H1 (cell line): Measurements from ENCODE around the gene ZBTB44. TPM values are rescaled to one million over a fixed set of nuclear protein-coding genes. Genes with fewer than 3 reads are reported as not detected.

Experiments
- CTCF ChIA-PET: fragments of 300-600 bp; sonication (Branson Sonifier 250); formaldehyde crosslinking; loops from one replicate; lab custom pipeline; 2021; ENCODE audit not compliant: partially characterized antibody; lab: Charles Lee
- POLR2A ChIA-PET: fragments of 300-600 bp; sonication (Branson Sonifier 250); formaldehyde crosslinking; loops from one replicate; lab custom pipeline; 2021; ENCODE audit warnings: inconsistent platforms; ENCODE audit not compliant: partially characterized antibody; lab: Charles Lee
- DNase-seq, 2 experiments: peaks; one replicate each; pipeline versions ENCODE4 v3.0.0 to v3.0.0-alpha.2; 2010 to 2022; ENCODE audit warnings: low spot score in 2 of 2, low read depth in 1 of 2, mixed read lengths in 1 of 2
- FAIRE-seq: peaks from 2 replicates; lab custom pipeline; 2011; peaks lifted over from hg19 to GRCh38; lab: Jason Lieb, UNC
- H2AFZ ChIP-seq: 2 replicates; pipeline ENCODE4 v1.8.1; 2012; ENCODE audit warnings: low read length, inconsistent platforms
- H2AK5ac ChIP-seq: 2 replicates; pipeline ENCODE4 v1.6.1; 2013; ENCODE audit warnings: low read depth, low read length
- H2BK120ac ChIP-seq: replicated peaks from 2 replicates; pipeline ENCODE3; 2013; ENCODE audit warnings: low read depth, low read length, inconsistent platforms
- H2BK12ac ChIP-seq: 2 replicates; pipeline ENCODE4 v1.6.1; 2013; ENCODE audit warnings: low read depth, low read length
- H2BK15ac ChIP-seq: 2 replicates; pipeline ENCODE4 v1.6.1; 2013; ENCODE audit warnings: low read length
- H2BK20ac ChIP-seq: 2 replicates; pipeline ENCODE4 v1.6.1; 2013; ENCODE audit warnings: low read length
- H2BK5ac ChIP-seq: 2 replicates; pipeline ENCODE4 v1.6.1; 2013; ENCODE audit warnings: low read depth, low read length
- H3K14ac ChIP-seq: 2 replicates; pipeline ENCODE4 v1.6.1; 2013; ENCODE audit warnings: inconsistent platforms; ENCODE audit not compliant: insufficient read length
- H3K18ac ChIP-seq: 2 replicates; pipeline ENCODE4 v1.6.1; 2013; ENCODE audit warnings: low read length; ENCODE audit errors: extremely low read depth
- H3K23ac ChIP-seq: 2 replicates; pipeline ENCODE4 v1.6.1; 2013; ENCODE audit warnings: inconsistent platforms; ENCODE audit not compliant: insufficient read length
- H3K23me2 ChIP-seq: 2 replicates; pipeline ENCODE4 v1.6.1; 2013; ENCODE audit warnings: low read depth, low read length
- H3K27ac ChIP-seq: 2 replicates; pipeline ENCODE4 v1.6.1; 2011; ENCODE audit warnings: low read depth, low read length, inconsistent platforms
- H3K27me3 ChIP-seq, 4 experiments: replicated peaks in 1 of 4; 1 replicate in 1 of 4; 2 replicates in 3 of 4; pipeline versions ENCODE4 v1.6.1 to v1.8.1; 2011 to 2013; ENCODE audit warnings: low read length in 3 of 4, mild to moderate bottlenecking in 3 of 4, inconsistent platforms in 2 of 4, mixed read lengths in 2 of 4, moderate library complexity in 1 of 4; ENCODE audit not compliant: control insufficient read depth in 3 of 4, insufficient read depth in 3 of 4; ENCODE audit errors: extremely low read depth in 1 of 4
- H3K36me3 ChIP-seq, 4 experiments: 2 replicates each; pipeline versions ENCODE4 v1.6.1 to v1.8.1; 2011 to 2013; ENCODE audit warnings: mild to moderate bottlenecking in 4 of 4, low read length in 3 of 4, moderate library complexity in 2 of 4, control low read depth in 1 of 4, inconsistent platforms in 1 of 4; ENCODE audit not compliant: insufficient read depth in 4 of 4, control insufficient read depth in 2 of 4
- H3K4ac ChIP-seq: replicated peaks from 2 replicates; pipeline ENCODE3; 2013; ENCODE audit warnings: low read length, low read depth, mixed read lengths, inconsistent platforms; ENCODE audit not compliant: insufficient read length
- H3K4me1 ChIP-seq, 4 experiments: replicated peaks in 1 of 4; 1 replicate in 1 of 4; 2 replicates in 3 of 4; pipeline versions ENCODE4 v1.6.1 to v1.8.1; 2011 to 2013; ENCODE audit warnings: low read length in 3 of 4, inconsistent platforms in 2 of 4, mixed read lengths in 1 of 4; ENCODE audit not compliant: insufficient read depth in 4 of 4, control insufficient read depth in 3 of 4
- H3K4me2 ChIP-seq, 2 experiments: 2 replicates each; pipeline versions ENCODE4 v1.6.1 to v1.8.1; 2011 to 2013; ENCODE audit warnings: low read depth in 2 of 2, low read length in 2 of 2, control low read depth in 1 of 2, inconsistent platforms in 1 of 2, mild to moderate bottlenecking in 1 of 2; ENCODE audit not compliant: insufficient read depth in 1 of 2
- H3K4me3 ChIP-seq, 4 experiments: fragments of 200-600, 300-600 bp in 1 of 4; sonication (generic), shearing (Covaris generic), sonication (Bioruptor Twin) in 1 of 4; 2 replicates each; pipeline versions ENCODE4 v1.5.1 to v1.8.1; 2011 to 2016; ENCODE audit warnings: low read length in 4 of 4, low read depth in 3 of 4, control low read depth in 2 of 4, inconsistent platforms in 2 of 4, mild to moderate bottlenecking in 2 of 4, mixed read lengths in 1 of 4, moderate library complexity in 1 of 4; ENCODE audit not compliant: insufficient read depth in 2 of 4; ENCODE audit errors: extremely low read depth in 1 of 4
- H3K56ac ChIP-seq: replicated peaks from 2 replicates; pipeline ENCODE3; 2013; ENCODE audit warnings: low read depth, mild to moderate bottlenecking, mixed read lengths, low read length, inconsistent platforms; ENCODE audit not compliant: insufficient read length
- H3K79me1 ChIP-seq: 2 replicates; pipeline ENCODE4 v1.6.1; 2013; ENCODE audit warnings: low read depth, low read length, control low read depth
- H3K79me2 ChIP-seq, 2 experiments: 2 replicates each; pipeline versions ENCODE4 v1.6.1 to v1.8.1; 2012 to 2013; ENCODE audit warnings: low read length in 2 of 2, mild to moderate bottlenecking in 2 of 2, inconsistent platforms in 1 of 2; ENCODE audit not compliant: insufficient read depth in 2 of 2, control insufficient read depth in 1 of 2
- H3K9ac ChIP-seq, 4 experiments: replicated peaks in 1 of 4; 1 replicate in 1 of 4; 2 replicates in 3 of 4; pipeline versions ENCODE4 v1.6.1 to v1.8.1; 2011 to 2013; ENCODE audit warnings: low read depth in 3 of 4, low read length in 3 of 4, control low read depth in 2 of 4, mild to moderate bottlenecking in 2 of 4, moderate library complexity in 2 of 4, inconsistent platforms in 1 of 4; ENCODE audit errors: extremely low read depth in 1 of 4
- H3K9me3 ChIP-seq, 2 experiments: 2 replicates each; pipeline versions ENCODE4 v1.6.1 to v1.8.1; 2012 to 2013; ENCODE audit warnings: mild to moderate bottlenecking in 2 of 2, moderate library complexity in 2 of 2, control low read depth in 1 of 2, inconsistent platforms in 1 of 2, low read depth in 1 of 2, low read length in 1 of 2, mixed read lengths in 1 of 2; ENCODE audit not compliant: insufficient read depth in 2 of 2
- H4K20me1 ChIP-seq, 2 experiments: replicated peaks in 1 of 2; 2 replicates each; pipeline versions ENCODE3 to v1.8.1; 2011 to 2013; ENCODE audit warnings: inconsistent platforms in 2 of 2, low read length in 2 of 2, mild to moderate bottlenecking in 1 of 2; ENCODE audit not compliant: insufficient read depth in 2 of 2, control insufficient read depth in 1 of 2
- H4K5ac ChIP-seq: 2 replicates; pipeline ENCODE4 v1.6.1; 2013; ENCODE audit warnings: low read length, low read depth, mixed read lengths, inconsistent platforms; ENCODE audit not compliant: insufficient read length
- H4K8ac ChIP-seq: 2 replicates; pipeline ENCODE4 v1.8.0; 2013; ENCODE audit warnings: mild to moderate bottlenecking, moderate library complexity, low read length, inconsistent platforms; ENCODE audit not compliant: insufficient read depth; ENCODE audit errors: extremely low read depth
- H4K91ac ChIP-seq: replicated peaks from 2 replicates; pipeline ENCODE3; 2013; ENCODE audit warnings: low read length, mixed read lengths, inconsistent platforms; ENCODE audit not compliant: insufficient read length
- BACH1 ChIP-seq: IDR thresholded peaks from 2 replicates; pipeline ENCODE4 v1.6.1; 2012; ENCODE audit warnings: low read length, improper control_type of control experiment
- CBX5 ChIP-seq: fragments of 300-800, 300-1000 bp; sonication (generic); IDR thresholded peaks from 2 replicates; pipeline ENCODE4 v1.7.1; 2016; ENCODE audit warnings: antibody characterized with exemption, low read length, low read depth
- FOSL1 ChIP-seq: IDR thresholded peaks from 2 replicates; pipeline ENCODE4 v1.6.1; 2011; ENCODE audit warnings: mild to moderate bottlenecking, low read depth, low read length, moderate library complexity; ENCODE audit not compliant: insufficient read depth
- HDAC6 ChIP-seq: IDR thresholded peaks from one replicate; pipeline ENCODE4 v1.7.1; 2012; ENCODE audit warnings: low read depth, mild to moderate bottlenecking, inconsistent platforms, low read length, moderate library complexity
- POLR2AphosphoS5 ChIP-seq: IDR thresholded peaks from 2 replicates; pipeline ENCODE4 v1.6.1; 2011; ENCODE audit warnings: low read depth, low read length
- RAD21 ChIP-seq, 2 experiments: IDR thresholded peaks in 1 of 2; conservative IDR thresholded peaks in 1 of 2; 2 replicates each; pipeline ENCODE4 v1.6.1; 2011; ENCODE audit warnings: low read depth in 2 of 2, low read length in 2 of 2, improper control_type of control experiment in 1 of 2, inconsistent platforms in 1 of 2, mild to moderate bottlenecking in 1 of 2, moderate library complexity in 1 of 2
- SIX5 ChIP-seq: IDR thresholded peaks from 2 replicates; pipeline ENCODE4 v1.6.1; 2011; ENCODE audit warnings: mild to moderate bottlenecking, low read depth, low read length
- SP1 ChIP-seq: IDR thresholded peaks from 2 replicates; pipeline ENCODE4 v1.6.1; 2011; ENCODE audit warnings: low read depth, low read length
- YY1 ChIP-seq: IDR thresholded peaks from 2 replicates; pipeline ENCODE4 v1.6.1; 2011; ENCODE audit warnings: low read depth, mild to moderate bottlenecking, low read length
- WGBS, 2 experiments: shearing (Covaris generic) in 1 of 2; methylation state at CpG; one replicate each; pipeline versions ENCODE4 v1.1.6 to v1.1.7; 2013 to 2015; ENCODE audit warnings: low lambda C conversion rate in 2 of 2, mixed read lengths in 2 of 2, inconsistent platforms in 1 of 2, low coverage in 1 of 2, missing lambda C conversion rate in 1 of 2; ENCODE audit not compliant: insufficient replicate concordance in 2 of 2, insufficient coverage in 1 of 2, insufficient read length in 1 of 2; ENCODE audit errors: extremely low coverage in 1 of 2, missing lambda C conversion rate in 1 of 2; 5-methylcytosine and 5-hydroxymethylcytosine counted together
- polyA plus RNA-seq, 7 experiments: library from polyadenylated mRNA; depleted of rRNA in 3 of 7; stranded (reverse) in 5 of 7; unstranded in 2 of 7; fragments of >200 nt in 5 of 7; fragments of 200-250 nt in 2 of 7; gene quantifications; 1 replicate in 5 of 7; 2 replicates in 1 of 7; 4 replicates in 1 of 7; pipeline versions ENCODE4 v1.2.1 to v1.2.3, GENCODE V29; 2011 to 2013; ENCODE audit warnings: missing spikeins in 2 of 7, mixed read lengths in 2 of 7
- total RNA-seq: library from RNA; stranded (reverse); fragmentation: NEBNext Ultra II Directional; extraction: Animal tissue kit (Norgen Biotek cat#: 25700); gene quantifications from 2 replicates; pipeline ENCODE4 v1.2.1, GENCODE V29; 2021
- TF ChIP-seq, protein P1 (sequence below): IDR thresholded peaks from 2 replicates; pipeline ENCODE4 v1.6.1; 2011; ENCODE audit warnings: low read depth, mild to moderate bottlenecking, low read length; ENCODE audit not compliant: insufficient read depth

ZBTB44 gene
- total and polyA plus RNA-seq, 2 of the 8 experiments (the other 6 are each of a cell fraction or from before 2014, with no cell fraction given): 37.2 to 158 TPM

DNA sequence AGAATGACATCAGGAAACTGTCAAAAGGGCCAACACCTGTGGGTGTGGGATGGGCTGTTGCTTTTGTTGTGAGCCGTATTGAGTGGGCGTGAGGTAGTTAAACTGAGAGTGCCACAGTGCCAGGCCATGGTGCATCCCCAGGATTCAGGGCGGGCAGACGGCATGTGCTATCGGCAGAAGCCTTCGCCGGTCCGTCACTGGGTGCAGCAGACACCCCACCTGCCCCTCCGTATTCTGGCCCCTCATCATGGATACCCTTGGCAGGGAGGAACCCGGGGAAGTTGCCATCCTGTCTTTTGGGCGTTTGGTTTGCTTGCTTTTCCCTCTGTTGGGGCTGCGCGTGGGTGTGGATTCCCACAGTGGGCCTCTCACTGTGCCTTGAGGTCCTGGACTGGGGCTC lies 127.6 kb downstream of the ZBTB44 start:
- H3K9ac ChIP-seq: no peak overlapping the region
- no peak overlapping the region for H3K4me2 ChIP-seq
- H4K5ac ChIP-seq: no peak overlapping the region
- H2AK5ac ChIP-seq: no peak overlapping the region
- 89% methylated on average over 13 of the region's 13 CpGs; no CpG with 5 or more reads in 1 of the 2 experiments for WGBS, 2 experiments
- H2BK120ac ChIP-seq: no peak overlapping the region
- H3K9me3 ChIP-seq: no peaks in the 10 kb centered on the region
- H3K14ac ChIP-seq: no peak overlapping the region
- no peak overlapping the region for H3K56ac ChIP-seq
- no peak overlapping the region for H3K4ac ChIP-seq
- no peak overlapping the region for H3K4me3 ChIP-seq
- no peak overlapping the region for H3K23ac ChIP-seq
- no peaks in the 10 kb centered on the region for H3K4me1 ChIP-seq
- no peaks in the 10 kb centered on the region for H3K36me3 ChIP-seq
- POLR2A ChIA-PET: no interaction called here
- no peak overlapping the region for H2BK5ac ChIP-seq
- peaks cover 0 to 3% of the 10 kb centered on the region in 2 experiments for H4K20me1 ChIP-seq
- no peak overlapping the region for H3K18ac ChIP-seq
- FAIRE-seq: no peak
- no peaks in the 10 kb centered on the region for H3K27me3 ChIP-seq
- H4K91ac ChIP-seq: peak overlapping the region; percentile 26
- H2BK20ac ChIP-seq: no peak overlapping the region
- H2BK15ac ChIP-seq: peak overlapping the region; percentile 46; the same call in 1 of the 2 replicates
- no peak for TF ChIP-seq YY1
- TF ChIP-seq, protein P1, sequence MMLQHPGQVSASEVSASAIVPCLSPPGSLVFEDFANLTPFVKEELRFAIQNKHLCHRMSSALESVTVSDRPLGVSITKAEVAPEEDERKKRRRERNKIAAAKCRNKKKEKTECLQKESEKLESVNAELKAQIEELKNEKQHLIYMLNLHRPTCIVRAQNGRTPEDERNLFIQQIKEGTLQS: no peak
- no peak for TF ChIP-seq CBX5
- no peak for TF ChIP-seq FOSL1
- no peak for TF ChIP-seq HDAC6
- TF ChIP-seq SP1: no peak
- TF ChIP-seq RAD21 (IDR thresholded peaks at IDR 0.05 in 1 of 2, conservative IDR thresholded peaks at IDR 0.05 in 1 of 2; ENCODE audit: low read depth in 2 of 2, low read length in 2 of 2): no peak
- TF ChIP-seq POLR2AphosphoS5: no peak
- no peak for TF ChIP-seq BACH1
- no peak for TF ChIP-seq SIX5
- TF ChIP-seq, all 59 proteins: peak for 0
- H3K27ac ChIP-seq: no peak overlapping the region
- H2BK12ac ChIP-seq: no peak overlapping the region
- H3K79me2 ChIP-seq: no peaks in the 10 kb centered on the region
- no peak for DNase-seq
- H2AFZ ChIP-seq: no peak overlapping the region
- no peaks in the 10 kb centered on the region for H3K79me1 ChIP-seq
- H4K8ac ChIP-seq: no peak overlapping the region
- CTCF ChIA-PET: no interaction called here
- H3K23me2 ChIP-seq: no peaks in the 10 kb centered on the region
